Fibroblast of the aortic adventitia (primary cell): ENCODE data around the gene RYR3. TPM values are rescaled to one million over a fixed set of nuclear protein-coding genes. Genes with fewer than 3 reads are reported as not detected.
A peak's percentile ranks its signal among the peaks of the same experiment; 100 is the strongest.

Experiments
- DNase-seq: peaks from one replicate; pipeline ENCODE4 v3.0.0-alpha.2; 2010; ENCODE audit warnings: low read depth
- H3K4me3 ChIP-seq: 2 replicates; pipeline ENCODE4 v1.5.1; 2011; ENCODE audit warnings: low read depth, mild to moderate bottlenecking, control low read depth, low read length, moderate library complexity
- total RNA-seq: library from RNA; depleted of rRNA; stranded (reverse); fragments of >200 nt; gene quantifications from 2 replicates; pipeline ENCODE4 v1.2.3, GENCODE V29; 2012; ENCODE audit warnings: low replicate concordance
- TF ChIP-seq, protein P1 (sequence below): IDR thresholded peaks from 2 replicates; pipeline ENCODE4 v1.5.1; 2011; ENCODE audit warnings: mild to moderate bottlenecking, low read length, control low read depth, inconsistent platforms; ENCODE audit not compliant: insufficient read depth

RYR3 gene
- total RNA-seq, 1 donor: not detected

DNA sequence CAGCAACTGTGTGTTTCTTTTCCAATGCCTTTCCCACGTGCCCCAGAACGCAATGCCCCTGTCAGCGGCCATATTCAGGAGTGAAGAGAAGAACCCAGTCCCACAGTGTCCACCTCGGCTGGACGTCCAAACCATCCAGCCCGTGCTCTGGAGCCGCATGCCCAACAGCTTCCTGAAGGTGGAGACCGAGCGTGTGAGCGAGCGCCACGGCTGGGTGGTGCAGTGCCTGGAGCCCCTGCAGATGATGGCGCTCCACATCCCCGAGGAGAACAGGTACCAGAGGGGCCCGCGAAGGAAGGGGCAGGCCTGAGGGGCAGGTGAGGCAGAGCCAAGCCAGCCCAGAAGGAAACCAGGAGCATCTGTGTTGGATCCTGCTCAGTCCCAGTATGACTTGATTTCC is 349.4 kb downstream of the RYR3 start:
- TF ChIP-seq, protein P1, sequence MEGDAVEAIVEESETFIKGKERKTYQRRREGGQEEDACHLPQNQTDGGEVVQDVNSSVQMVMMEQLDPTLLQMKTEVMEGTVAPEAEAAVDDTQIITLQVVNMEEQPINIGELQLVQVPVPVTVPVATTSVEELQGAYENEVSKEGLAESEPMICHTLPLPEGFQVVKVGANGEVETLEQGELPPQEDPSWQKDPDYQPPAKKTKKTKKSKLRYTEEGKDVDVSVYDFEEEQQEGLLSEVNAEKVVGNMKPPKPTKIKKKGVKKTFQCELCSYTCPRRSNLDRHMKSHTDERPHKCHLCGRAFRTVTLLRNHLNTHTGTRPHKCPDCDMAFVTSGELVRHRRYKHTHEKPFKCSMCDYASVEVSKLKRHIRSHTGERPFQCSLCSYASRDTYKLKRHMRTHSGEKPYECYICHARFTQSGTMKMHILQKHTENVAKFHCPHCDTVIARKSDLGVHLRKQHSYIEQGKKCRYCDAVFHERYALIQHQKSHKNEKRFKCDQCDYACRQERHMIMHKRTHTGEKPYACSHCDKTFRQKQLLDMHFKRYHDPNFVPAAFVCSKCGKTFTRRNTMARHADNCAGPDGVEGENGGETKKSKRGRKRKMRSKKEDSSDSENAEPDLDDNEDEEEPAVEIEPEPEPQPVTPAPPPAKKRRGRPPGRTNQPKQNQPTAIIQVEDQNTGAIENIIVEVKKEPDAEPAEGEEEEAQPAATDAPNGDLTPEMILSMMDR: no peak

DNA sequence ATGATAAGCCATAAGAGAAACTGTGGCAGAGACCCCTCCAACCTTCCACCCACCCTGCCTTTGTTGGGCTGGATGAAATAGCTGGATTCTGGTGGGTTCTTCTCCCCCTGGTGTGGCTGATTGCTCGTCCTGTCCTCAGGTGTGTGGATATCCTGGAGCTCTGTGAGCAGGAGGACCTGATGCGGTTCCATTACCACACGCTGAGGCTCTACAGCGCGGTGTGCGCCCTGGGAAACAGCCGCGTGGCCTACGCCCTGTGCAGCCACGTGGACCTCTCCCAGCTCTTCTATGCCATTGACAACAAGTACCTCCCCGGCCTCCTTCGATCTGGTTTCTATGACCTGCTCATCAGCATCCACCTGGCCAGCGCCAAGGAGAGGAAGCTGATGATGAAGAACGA is 351.2 kb downstream of the RYR3 start:
- no peak for DNase-seq
- TF ChIP-seq, protein P1: no peak
- H3K4me3 ChIP-seq: no peak overlapping the region

More for the DNA sequence above, 349.4 kb downstream of the RYR3 start:
- no peak for DNase-seq
- H3K4me3 ChIP-seq: no peak overlapping the region

DNA sequence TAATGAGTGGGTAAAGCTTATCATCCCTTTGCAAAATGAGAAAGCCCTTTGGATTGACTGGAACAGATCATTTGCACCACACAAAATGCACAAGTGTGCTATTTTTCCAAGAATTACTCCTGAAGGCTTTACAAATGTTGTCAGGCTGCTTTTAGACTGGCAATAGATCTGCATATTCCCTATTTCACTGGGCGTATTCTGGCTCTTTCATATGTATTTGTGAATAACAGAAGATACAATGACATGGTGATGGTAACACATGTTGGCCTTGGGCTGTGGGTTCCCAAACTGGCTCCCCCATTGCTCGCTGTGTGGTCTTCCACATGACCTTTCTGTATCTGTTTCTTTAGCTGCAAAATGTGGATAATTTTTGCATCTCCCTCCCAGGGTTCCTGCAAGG is 354.2 kb downstream of the RYR3 start:
- no peak overlapping the region for H3K4me3 ChIP-seq
- no peak for DNase-seq
- TF ChIP-seq, protein P1: no peak

DNA sequence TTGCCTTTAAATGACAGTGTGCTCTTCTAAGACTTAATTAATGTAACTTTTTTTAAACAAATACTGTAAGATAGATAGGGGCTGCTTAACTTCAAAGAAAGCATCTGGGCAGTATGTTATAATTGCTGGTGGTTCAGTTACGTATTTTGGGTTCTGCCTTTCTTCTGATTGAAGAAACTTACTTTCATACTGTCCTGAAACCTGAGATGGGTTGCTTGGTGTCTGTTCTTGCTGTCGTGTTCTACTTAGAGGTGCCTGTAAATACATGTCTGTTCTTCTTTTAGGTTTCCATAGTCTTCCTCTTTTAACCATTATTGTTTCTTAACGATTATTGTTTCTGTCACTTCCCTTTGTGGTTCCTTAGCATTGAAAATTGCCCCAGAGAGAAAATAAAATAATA is 359.8 kb downstream of the RYR3 start:
- TF ChIP-seq, protein P1: no peak
- H3K4me3 ChIP-seq: no peak overlapping the region
- DNase-seq: no peak

DNA sequence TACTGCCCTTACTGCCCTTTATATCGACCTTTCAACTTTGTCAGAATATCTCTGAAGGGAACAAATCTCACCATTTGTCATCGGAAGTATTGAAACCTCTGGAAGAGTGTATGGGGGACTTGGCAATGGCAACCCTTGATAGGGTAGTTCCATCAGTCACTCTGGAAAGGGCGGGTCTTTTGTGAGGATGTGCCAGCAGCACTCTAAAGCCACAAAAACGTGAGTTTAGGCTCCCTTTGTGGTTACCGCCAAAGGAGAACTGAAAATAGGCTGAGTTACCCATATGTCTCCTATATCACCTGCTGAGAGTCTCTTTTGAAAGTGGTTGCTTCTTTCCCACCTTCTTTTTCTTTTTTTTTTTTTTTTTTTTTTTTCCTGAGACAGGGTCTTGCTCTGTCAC is 360.7 kb downstream of the RYR3 start:
- no peak for DNase-seq
- no peak overlapping the region for H3K4me3 ChIP-seq
- TF ChIP-seq, protein P1: no peak

DNA sequence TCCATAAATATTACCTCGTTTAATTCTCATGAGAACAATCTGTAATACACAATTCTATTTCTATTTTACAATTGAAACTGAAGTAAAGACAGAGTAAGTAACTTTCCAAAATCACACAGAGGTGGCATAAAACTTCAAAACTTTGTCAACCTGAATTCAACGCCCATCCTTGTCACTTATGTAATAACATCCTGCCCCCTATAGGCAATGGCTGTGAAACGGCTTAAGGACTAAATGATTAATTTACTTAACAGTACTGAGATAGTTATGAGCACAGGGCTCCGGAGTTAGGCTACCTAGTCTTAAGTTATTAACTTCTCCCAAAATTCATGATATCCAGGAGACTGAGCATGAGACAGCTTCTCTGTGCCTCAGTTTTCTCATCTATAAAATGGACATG is 364.5 kb downstream of the RYR3 start:
- TF ChIP-seq, protein P1: peak; percentile 37
- DNase-seq: peak; percentile 20

DNA sequence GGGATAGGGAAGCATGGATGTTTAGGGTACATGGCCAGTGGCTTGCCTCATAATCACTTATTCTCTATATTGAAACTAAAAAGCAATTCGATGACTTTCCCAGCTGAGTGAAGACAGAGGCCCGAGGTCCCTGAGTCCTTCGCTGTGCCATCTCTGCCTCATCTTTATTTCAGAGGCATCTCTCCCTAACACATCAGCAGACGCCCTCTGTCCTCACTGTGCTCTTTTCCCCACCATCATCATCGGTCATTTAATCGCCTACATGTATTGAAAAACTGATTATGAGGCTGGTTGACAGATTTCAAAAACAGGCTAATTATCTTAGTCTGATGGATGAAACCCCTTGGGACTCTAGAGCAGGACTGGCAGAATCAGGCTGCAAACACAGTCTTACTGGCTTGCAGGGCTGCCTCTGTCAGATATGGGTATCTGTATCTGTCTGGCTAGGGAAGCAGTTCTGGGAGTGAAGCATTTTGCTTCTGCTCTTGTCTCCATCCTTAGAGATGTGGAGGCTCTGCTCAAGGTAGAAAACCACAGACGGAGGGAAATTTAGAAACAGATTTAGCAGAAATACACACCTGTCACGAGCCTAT is 366.6 kb downstream of the RYR3 start:
- no peak overlapping the region for H3K4me3 ChIP-seq
- no peak for DNase-seq

More for the DNA sequence above, 364.5 kb downstream of the RYR3 start:
- H3K4me3 ChIP-seq: no peak overlapping the region

More for the DNA sequence above, 366.6 kb downstream of the RYR3 start:
- TF ChIP-seq, protein P1: no peak
